Mesothelial cell of epicardium (in vitro differentiated cells): ENCODE measurements around the gene LIN37. TPM values are rescaled to one million over a fixed set of nuclear protein-coding genes. Genes with fewer than 3 reads are reported as not detected.

Experiments used
- DNase-seq, 2 experiments: peaks; one replicate each; pipeline ENCODE4 v3.0.0; 2021; ENCODE audit warnings: low spot score in 2 of 2; ENCODE audit not compliant: unreplicated experiment in 2 of 2
- H3K27ac Mint-ChIP-seq: 2 replicates; pipeline ENCODE4 v1.8.0; 2021; ENCODE audit warnings: mixed read lengths
- H3K27me3 Mint-ChIP-seq: 2 replicates; pipeline ENCODE4 v1.8.0; 2021; ENCODE audit warnings: low read depth, mixed read lengths
- H3K36me3 Mint-ChIP-seq: 2 replicates; pipeline ENCODE4 v1.8.0; 2021; ENCODE audit warnings: mixed read lengths
- H3K4me1 Mint-ChIP-seq: 2 replicates; pipeline ENCODE4 v1.8.0; 2021; ENCODE audit warnings: mixed read lengths
- H3K4me3 Mint-ChIP-seq: 2 replicates; pipeline ENCODE4 v1.8.0; 2021; ENCODE audit warnings: mild to moderate bottlenecking, moderate library complexity, mixed read lengths
- H3K9me3 Mint-ChIP-seq: 2 replicates; pipeline ENCODE4 v1.8.0; 2021; ENCODE audit warnings: mixed read lengths
- CTCF ChIP-seq: fragments of 200-600 bp; sonication (generic); IDR thresholded peaks from one replicate; pipeline ENCODE4 v1.5.0; 2021; ENCODE audit warnings: antibody characterized with exemption; ENCODE audit not compliant: unreplicated experiment
- total RNA-seq: library from RNA; stranded (reverse); gene quantifications from 3 replicates; pipeline ENCODE4 v1.2.1, GENCODE V29; 2021

The LIN37 gene
- total RNA-seq, 1 donor from 2014 or later, result 12.0 TPM

GRCh38 chr19:35789195-35789977 lies 41.0 kb downstream of the LIN37 start:
- H3K4me1 Mint-ChIP-seq, result no peaks in the 10 kb centered on the region
- H3K36me3 Mint-ChIP-seq, result no peaks in the 10 kb centered on the region
- TF ChIP-seq CTCF, result no peak
- no peak overlapping the region for H3K27ac Mint-ChIP-seq
- peaks cover 7% of the 10 kb centered on the region for H3K27me3 Mint-ChIP-seq
- no peak overlapping the region for H3K4me3 Mint-ChIP-seq
- no peaks in the 10 kb centered on the region for H3K9me3 Mint-ChIP-seq
- DNase-seq, result no peak

- peaks cover 14% of the 10 kb centered on the region for H3K27me3 Mint-ChIP-seq
- no peak for TF ChIP-seq CTCF
- H3K4me1 Mint-ChIP-seq, result no peaks in the 10 kb centered on the region
Observed at GRCh38 chr19:35789978-35790944, 41.9 kb downstream of the LIN37 start.

GRCh38 chr19:35790981-35791813 lies 42.8 kb downstream of the LIN37 start:
- no peaks in the 10 kb centered on the region for H3K9me3 Mint-ChIP-seq
- TF ChIP-seq CTCF, result no peak
- no peak for DNase-seq
- no peak overlapping the region for H3K4me3 Mint-ChIP-seq
- H3K4me1 Mint-ChIP-seq, result no peaks in the 10 kb centered on the region
- H3K36me3 Mint-ChIP-seq, result no peaks in the 10 kb centered on the region
- H3K27ac Mint-ChIP-seq, result no peak overlapping the region
- peaks cover 23% of the 10 kb centered on the region for H3K27me3 Mint-ChIP-seq

More at GRCh38 chr19:35789978-35790944, 41.9 kb downstream of the LIN37 start:
- no peaks in the 10 kb centered on the region for H3K9me3 Mint-ChIP-seq
- H3K4me3 Mint-ChIP-seq, result no peak overlapping the region
- DNase-seq, result no peak
- H3K27ac Mint-ChIP-seq, result no peak overlapping the region
- no peaks in the 10 kb centered on the region for H3K36me3 Mint-ChIP-seq

- Mint-ChIP-seq H3K36me3 (no peaks in the 10 kb centered on the region), H3K27ac (no peak overlapping the region), H3K27me3 (peaks cover 29% of the 10 kb centered on the region), H3K4me3 (no peak overlapping the region), H3K9me3 (no peaks in the 10 kb centered on the region), H3K4me1 (no peaks in the 10 kb centered on the region)
- no peak for DNase-seq
- TF ChIP-seq CTCF, result no peak
Observed at GRCh38 chr19:35791814-35792279, 43.5 kb downstream of the LIN37 start.

- no peak overlapping the region for H3K27ac Mint-ChIP-seq
- H3K27me3 Mint-ChIP-seq, result peaks cover 34% of the 10 kb centered on the region
- H3K9me3 Mint-ChIP-seq, result no peaks in the 10 kb centered on the region
- H3K4me1 Mint-ChIP-seq, result no peaks in the 10 kb centered on the region
- no peak for DNase-seq
- no peaks in the 10 kb centered on the region for H3K36me3 Mint-ChIP-seq
- H3K4me3 Mint-ChIP-seq, result no peak overlapping the region
- no peak for TF ChIP-seq CTCF
Observed at GRCh38 chr19:35792312-35792711, 43.9 kb downstream of the LIN37 start.
